GM23248 (cell line): ENCODE data around the gene SPEG. TPM values are rescaled to one million over a fixed set of nuclear protein-coding genes. Genes with fewer than 3 reads are reported as not detected.

ENCODE experiments used
- DNase-seq: peaks from one replicate; pipeline ENCODE4 v3.0.0-alpha.2; 2015
- H2AFZ ChIP-seq: fragments of 200-600 bp; sonication (generic); 2 replicates; pipeline ENCODE4 v1.6.1; 2016; ENCODE audit warnings: antibody characterized with exemption
- H3F3A ChIP-seq: fragments of 200-600 bp; sonication (generic); 2 replicates; pipeline ENCODE4 v1.6.1; 2016; ENCODE audit warnings: mild to moderate bottlenecking, antibody characterized with exemption, mixed run types; ENCODE audit not compliant: insufficient read depth
- H3K27ac ChIP-seq: fragments of 200-600 bp; sonication (generic); 2 replicates; pipeline ENCODE4 v1.5.1; 2016; ENCODE audit warnings: mild to moderate bottlenecking
- H3K27me3 ChIP-seq: fragments of 200-600 bp; sonication (generic); replicated peaks from 2 replicates; pipeline ENCODE4 v1.6.1; 2016; ENCODE audit warnings: mild to moderate bottlenecking; ENCODE audit not compliant: insufficient read depth
- H3K36me3 ChIP-seq: fragments of 200-600 bp; sonication (generic); 2 replicates; pipeline ENCODE4 v1.6.1; 2016; ENCODE audit warnings: low read depth, mild to moderate bottlenecking
- H3K4me1 ChIP-seq: fragments of 200-600 bp; sonication (generic); 2 replicates; pipeline ENCODE4 v1.6.1; 2016; ENCODE audit warnings: mild to moderate bottlenecking; ENCODE audit not compliant: insufficient read depth
- H3K4me2 ChIP-seq: fragments of 200-600 bp; sonication (generic); one replicate; pipeline ENCODE4 v1.6.1; 2016; ENCODE audit warnings: mild to moderate bottlenecking; ENCODE audit not compliant: unreplicated experiment
- H3K4me3 ChIP-seq: fragments of 200-600 bp; sonication (generic); 2 replicates; pipeline ENCODE4 v1.5.1; 2016; ENCODE audit warnings: mild to moderate bottlenecking
- H3K79me2 ChIP-seq: fragments of 200-600 bp; sonication (generic); 2 replicates; pipeline ENCODE4 v1.6.1; 2016; ENCODE audit warnings: mild to moderate bottlenecking; ENCODE audit not compliant: insufficient read depth
- H3K9ac ChIP-seq: fragments of 200-600 bp; sonication (generic); 2 replicates; pipeline ENCODE4 v1.6.1; 2016; ENCODE audit warnings: mild to moderate bottlenecking
- H3K9me2 ChIP-seq: fragments of 200-600 bp; sonication (generic); 2 replicates; pipeline ENCODE4 v1.6.1; 2016; ENCODE audit warnings: mixed run types, mild to moderate bottlenecking, moderate library complexity; ENCODE audit not compliant: insufficient read depth
- H3K9me3 ChIP-seq: fragments of 200-600 bp; sonication (generic); one replicate; pipeline ENCODE4 v1.6.1; 2017; ENCODE audit warnings: low read depth
- H4K20me1 ChIP-seq: fragments of 200-600 bp; sonication (generic); 2 replicates; pipeline ENCODE4 v1.6.0; 2016; ENCODE audit not compliant: insufficient read depth
- EZH2 ChIP-seq: fragments of 200-600 bp; sonication (generic); IDR thresholded peaks from 2 replicates; pipeline ENCODE4 v1.6.1; 2018; ENCODE audit warnings: antibody characterized with exemption, mild to moderate bottlenecking; ENCODE audit not compliant: insufficient read depth, poor library complexity, severe bottlenecking
- EZH2phosphoT487 ChIP-seq: fragments of 200-600 bp; sonication (generic); IDR thresholded peaks from 2 replicates; pipeline ENCODE4 v1.6.1; 2018; ENCODE audit warnings: antibody characterized with exemption, moderate library complexity, mild to moderate bottlenecking, low read depth; ENCODE audit not compliant: insufficient read depth
- WGBS, 2 experiments: methylation state at CpG; one replicate each; pipeline ENCODE4 v1.1.6; 2015 to 2017; ENCODE audit warnings: low lambda C conversion rate in 2 of 2, low coverage in 1 of 2; ENCODE audit errors: missing lambda C conversion rate in 2 of 2; 5-methylcytosine and 5-hydroxymethylcytosine counted together
- in situ Hi-C: fragments of 300-500 bp; cut with MboI; formaldehyde crosslinking; loops from 2 replicates; pipeline ENCODE4 v1.15.0; 2020
- polyA plus RNA-seq: library from polyadenylated mRNA; unstranded; fragments of >200 nt; fragmentation: Nextera tagmentation; extraction: Ambion mirVana; gene quantifications from 2 replicates; pipeline ENCODE4 v1.2.1, GENCODE V29; 2016
- total RNA-seq: library from RNA; depleted of rRNA; stranded (reverse); fragments of >200 nt; shearing (Covaris generic); gene quantifications from 2 replicates; pipeline ENCODE4 v1.2.3, GENCODE V29; 2014

SPEG gene
- total and polyA plus RNA-seq, 2 experiments from 2014 or later = 9.4 to 26.5 TPM

- Histone ChIP-seq H3K9me2 (no peaks in the 10 kb centered on the region), H3K9ac (no peak overlapping the region), H3K4me1 (no peaks in the 10 kb centered on the region), H2AFZ (no peak overlapping the region), H3K4me2 (no peak overlapping the region), H3K4me3 (no peak overlapping the region), H3K79me2 (no peaks in the 10 kb centered on the region), H4K20me1 (no peaks in the 10 kb centered on the region), H3K27me3 (peaks cover 19% of the 10 kb centered on the region; the same call in 1 of the 2 replicates), H3K9me3 (no peaks in the 10 kb centered on the region), H3K27ac (no peak overlapping the region), H3K36me3 (no peaks in the 10 kb centered on the region), H3F3A (no peaks in the 10 kb centered on the region)
- TF ChIP-seq EZH2phosphoT487 (no peak), EZH2 (no peak)
- 64 to 66% methylated on average over 5 of the region's 5 CpGs for WGBS, 2 experiments
- DNase-seq = no peak
- in situ Hi-C loops = no loop called here
These were observed 92.8 kb downstream of the SPEG start for GRCh38 chr2:219527472-219527871.

GRCh38 chr2:219530048-219530963 is 95.7 kb downstream of the SPEG start:
- H3F3A ChIP-seq = no peaks in the 10 kb centered on the region
- TF ChIP-seq EZH2phosphoT487 = no peak
- TF ChIP-seq EZH2 = no peak
- no peak overlapping the region for H3K27ac ChIP-seq
- in situ Hi-C loops = loop anchor here (5.0 kb wide), 1 partner anchor 128 kb away; no protein-coding TSS in a partner anchor
- H2AFZ ChIP-seq = peak overlapping the region; percentile 54
- H3K4me2 ChIP-seq = peak overlapping the region; percentile 67
- no peaks in the 10 kb centered on the region for H4K20me1 ChIP-seq
- no peaks in the 10 kb centered on the region for H3K4me1 ChIP-seq
- peaks cover 19% of the 10 kb centered on the region; the same call in 1 of the 2 replicates for H3K27me3 ChIP-seq
- WGBS, 2 experiments = 9 to 11% methylated on average over 21 of the region's 21 CpGs
- H3K79me2 ChIP-seq = no peaks in the 10 kb centered on the region
- peak overlapping the region; percentile 53 for H3K4me3 ChIP-seq
- no peak overlapping the region for H3K9ac ChIP-seq
- no peaks in the 10 kb centered on the region for H3K36me3 ChIP-seq
- no peaks in the 10 kb centered on the region for H3K9me2 ChIP-seq
- DNase-seq = peak; percentile 90
- H3K9me3 ChIP-seq = no peaks in the 10 kb centered on the region

GRCh38 chr2:219531639-219532377 is 97.2 kb downstream of the SPEG start:
- DNase-seq = no peak
- 46 to 56% methylated on average over 15 to 20 of the region's 20 CpGs for WGBS, 2 experiments
- Histone ChIP-seq H3F3A (no peaks in the 10 kb centered on the region), H3K27me3 (peaks cover 19% of the 10 kb centered on the region; the same call in 1 of the 2 replicates), H4K20me1 (no peaks in the 10 kb centered on the region), H3K9me2 (no peaks in the 10 kb centered on the region), H3K36me3 (no peaks in the 10 kb centered on the region), H2AFZ (no peak overlapping the region), H3K79me2 (no peaks in the 10 kb centered on the region), H3K4me1 (no peaks in the 10 kb centered on the region), H3K9me3 (no peaks in the 10 kb centered on the region), H3K9ac (no peak overlapping the region), H3K27ac (no peak overlapping the region), H3K4me2 (no peak overlapping the region), H3K4me3 (no peak overlapping the region)
- in situ Hi-C loops = loop anchor here (5.0 kb wide), 1 partner anchor 130 kb away; no protein-coding TSS in a partner anchor
- no peak for TF ChIP-seq EZH2
- TF ChIP-seq EZH2phosphoT487 = no peak

- DNase-seq = no peak
- no peaks in the 10 kb centered on the region for H3K79me2 ChIP-seq
- no peaks in the 10 kb centered on the region for H3K4me1 ChIP-seq
- H2AFZ ChIP-seq = no peak overlapping the region
- H3K9me3 ChIP-seq = no peaks in the 10 kb centered on the region
- in situ Hi-C loops = loop anchor here (5.0 kb wide), 1 partner anchor 130 kb away; no protein-coding TSS in a partner anchor
- no peaks in the 10 kb centered on the region for H3F3A ChIP-seq
- TF ChIP-seq EZH2phosphoT487 = no peak
- TF ChIP-seq EZH2 = no peak
- H3K27ac ChIP-seq = no peak overlapping the region
- WGBS, 2 experiments = 57 to 66% methylated on average over 8 of the region's 8 CpGs
- no peaks in the 10 kb centered on the region for H3K9me2 ChIP-seq
- H3K9ac ChIP-seq = no peak overlapping the region
- H3K36me3 ChIP-seq = no peaks in the 10 kb centered on the region
- H3K27me3 ChIP-seq = peaks cover 19% of the 10 kb centered on the region; the same call in 1 of the 2 replicates
- no peaks in the 10 kb centered on the region for H4K20me1 ChIP-seq
- no peak overlapping the region for H3K4me3 ChIP-seq
- no peak overlapping the region for H3K4me2 ChIP-seq
These were observed 97.7 kb downstream of the SPEG start for GRCh38 chr2:219532378-219532649.
